ENCODE data around the gene CDKN1B. TPM values are rescaled to one million over a fixed set of nuclear protein-coding genes. Genes with fewer than 3 reads are reported as not detected.

Gene CDKN1B
- total and polyA plus RNA-seq, 2 donors (not counting 3 experiments of a cell fraction or from before 2014, with no cell fraction given), result 12.7 to 40.8 TPM

DNA sequence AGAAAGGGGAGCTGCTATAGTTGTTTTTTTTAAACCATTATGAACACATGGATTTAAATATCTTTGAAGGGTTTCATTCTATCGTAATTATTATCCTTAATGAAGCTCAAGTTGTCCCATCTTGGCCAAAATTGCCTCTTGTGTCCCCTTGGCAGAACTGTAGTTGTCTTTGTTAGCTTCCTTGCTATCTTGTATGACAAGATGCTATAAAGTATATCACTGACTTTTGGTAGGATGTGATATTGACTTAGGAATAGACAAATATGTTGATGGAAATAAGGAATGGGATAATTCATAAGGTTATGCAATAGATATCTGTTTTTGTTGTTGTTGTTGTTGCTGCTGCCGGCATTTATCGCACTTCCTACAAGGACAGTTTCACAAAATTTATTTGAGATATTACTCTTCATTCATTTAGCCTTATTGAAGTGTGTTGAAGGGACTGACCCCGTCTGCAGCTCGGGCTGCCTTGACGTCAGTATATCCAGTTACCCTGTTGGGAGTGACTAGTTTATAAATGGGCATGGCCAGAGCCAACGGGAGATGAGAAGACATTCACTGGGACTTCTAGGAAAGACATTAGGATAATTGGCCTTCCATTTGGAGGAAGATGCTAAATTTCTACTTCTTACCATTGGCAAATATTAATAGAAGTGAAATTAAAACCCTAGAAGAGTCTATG lies 42.2 kb downstream of the CDKN1B start:
- Histone ChIP-seq H3K36me3 (ENCODE audit: control insufficient read depth in 2 of 2, extremely low read depth in 1 of 2, insufficient read depth in 2 of 2, low read length in 2 of 2) (no peaks in the 10 kb centered on the region), H3K79me2 (ENCODE audit: control insufficient read depth, insufficient read depth, low read length) (no peaks in the 10 kb centered on the region), H3K9ac (replicated peaks; ENCODE audit: extremely low read depth, insufficient read depth, low read length) (peak overlapping the region; percentile 53), H4K20me1 (replicated peaks; ENCODE audit: control insufficient read depth, extremely low read depth, insufficient read depth, low read length) (no peaks in the 10 kb centered on the region), H3K4me2 (ENCODE audit: insufficient read depth, low read length) (peak overlapping the region; percentile 84), H2AFZ (ENCODE audit: low read depth, low read length) (no peak overlapping the region), H3K27me3 (ENCODE audit: control insufficient read depth in 2 of 2, insufficient read depth in 2 of 2, low read length in 2 of 2) (no peaks in the 10 kb centered on the region), H3K4me1 (ENCODE audit: control insufficient read depth, extremely low read depth, insufficient read depth, low read length) (peaks cover 16% of the 10 kb centered on the region), H3K4me3 (replicated peaks in 1 of 3; ENCODE audit: insufficient read depth in 1 of 3, low read depth in 1 of 3, low read length in 3 of 3) (no peak overlapping the region), H3K27ac (ENCODE audit: insufficient read depth, low read depth, low read length) (peak overlapping the region; percentile 96), H3K9me1 (replicated peaks; ENCODE audit: control insufficient read depth, extremely low read depth, insufficient read depth, low read length) (no peaks in the 10 kb centered on the region), H3K9me3 (replicated peaks; ENCODE audit: control insufficient read depth, insufficient read depth, low read length) (no peaks in the 10 kb centered on the region)
- TSS peak; percentile 89 for BruUV-seq (replicated peaks)
- FAIRE-seq (no peak), DNase-seq (ENCODE audit: low read depth, low spot score) (no peak)
- TF ChIP-seq, protein P1, sequence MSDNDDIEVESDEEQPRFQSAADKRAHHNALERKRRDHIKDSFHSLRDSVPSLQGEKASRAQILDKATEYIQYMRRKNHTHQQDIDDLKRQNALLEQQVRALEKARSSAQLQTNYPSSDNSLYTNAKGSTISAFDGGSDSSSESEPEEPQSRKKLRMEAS (IDR thresholded peaks at IDR 0.05; ENCODE audit: insufficient read depth, insufficient read length), result no peak
- TF ChIP-seq POLR2AphosphoS5 (IDR thresholded peaks at IDR 0.05; ENCODE audit: insufficient read depth, low read depth, low read length), result no peak
- no peak for TF ChIP-seq POLR2A (IDR thresholded peaks at IDR 0.05; ENCODE audit: low read depth, low read length)
- TF ChIP-seq FOS (IDR thresholded peaks at IDR 0.05; ENCODE audit: borderline replicate concordance, insufficient read depth, low read length), result no peak
- TF ChIP-seq, protein P2, sequence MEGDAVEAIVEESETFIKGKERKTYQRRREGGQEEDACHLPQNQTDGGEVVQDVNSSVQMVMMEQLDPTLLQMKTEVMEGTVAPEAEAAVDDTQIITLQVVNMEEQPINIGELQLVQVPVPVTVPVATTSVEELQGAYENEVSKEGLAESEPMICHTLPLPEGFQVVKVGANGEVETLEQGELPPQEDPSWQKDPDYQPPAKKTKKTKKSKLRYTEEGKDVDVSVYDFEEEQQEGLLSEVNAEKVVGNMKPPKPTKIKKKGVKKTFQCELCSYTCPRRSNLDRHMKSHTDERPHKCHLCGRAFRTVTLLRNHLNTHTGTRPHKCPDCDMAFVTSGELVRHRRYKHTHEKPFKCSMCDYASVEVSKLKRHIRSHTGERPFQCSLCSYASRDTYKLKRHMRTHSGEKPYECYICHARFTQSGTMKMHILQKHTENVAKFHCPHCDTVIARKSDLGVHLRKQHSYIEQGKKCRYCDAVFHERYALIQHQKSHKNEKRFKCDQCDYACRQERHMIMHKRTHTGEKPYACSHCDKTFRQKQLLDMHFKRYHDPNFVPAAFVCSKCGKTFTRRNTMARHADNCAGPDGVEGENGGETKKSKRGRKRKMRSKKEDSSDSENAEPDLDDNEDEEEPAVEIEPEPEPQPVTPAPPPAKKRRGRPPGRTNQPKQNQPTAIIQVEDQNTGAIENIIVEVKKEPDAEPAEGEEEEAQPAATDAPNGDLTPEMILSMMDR (IDR thresholded peaks at IDR 0.05; ENCODE audit: extremely low read depth in 1 of 2, insufficient read depth in 1 of 2, low read depth in 1 of 2, low read length in 2 of 2), result no peak
- TF ChIP-seq GATA2 (IDR thresholded peaks at IDR 0.05; ENCODE audit: insufficient read depth, insufficient read length, low read depth, low read length), result no peak
- no peak for TF ChIP-seq EZH2 (IDR thresholded peaks at IDR 0.05; ENCODE audit: borderline replicate concordance, low read depth, low read length, severe bottlenecking)
- dilution Hi-C loops (cut with MboI; ENCODE audit: extremely low pct_ligation_motif_present, low sequenced_read_pairs), result no loop called here
- POLR2A ChIA-PET, result no interaction called here
- CTCF ChIA-PET, result interaction anchor here (0.8 to 2.2 kb wide), 5 partner anchors 9 to 20 kb away, joined by 3 to 6 read pairs (median 4); no protein-coding TSS in a partner anchor
- intact Hi-C loops (cut with micrococcal nuclease), result loop anchor here (1.0 kb wide), 1 partner anchor 20 kb away; no protein-coding TSS in a partner anchor

Data from endothelial cell of umbilical vein (primary cell).